ENCODE measurements around the gene PARD3B. TPM values are rescaled to one million over a fixed set of nuclear protein-coding genes. Genes with fewer than 3 reads are reported as not detected.

Gene PARD3B
- total RNA-seq, 1 donor from 2014 or later: 0.96 TPM

GRCh38 chr2:205367331-205367935, 822.2 kb downstream of the PARD3B start:
- intact Hi-C loops (cut with micrococcal nuclease): no loop called here

DNA sequence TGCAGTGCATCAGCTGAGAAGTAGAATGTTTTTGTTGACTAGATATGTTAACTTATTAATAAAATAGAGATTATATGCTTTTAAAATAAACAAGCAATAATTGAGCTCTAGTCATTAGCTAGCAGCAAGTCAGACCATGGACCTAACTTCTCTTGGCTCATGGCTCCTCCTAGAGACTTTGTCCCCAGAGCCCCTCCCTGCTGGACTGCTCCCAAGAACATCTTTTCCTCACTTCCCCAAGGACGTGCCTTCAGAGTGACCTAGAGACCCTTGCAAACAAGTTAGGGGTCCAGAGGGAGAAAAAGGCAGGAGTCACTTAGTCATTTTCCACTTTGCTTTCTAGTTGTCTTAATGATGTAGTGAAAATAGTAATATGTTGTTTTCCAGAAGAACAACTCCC, 824.5 kb downstream of the PARD3B start:
- intact Hi-C loops (cut with micrococcal nuclease): no loop called here

- intact Hi-C loops (cut with micrococcal nuclease): no loop called here
Measured at GRCh38 chr2:205370726-205371125, 825.5 kb downstream of the PARD3B start.

GRCh38 chr2:205372141-205372540, 826.9 kb downstream of the PARD3B start:
- intact Hi-C loops (cut with micrococcal nuclease): no loop called here

DNA sequence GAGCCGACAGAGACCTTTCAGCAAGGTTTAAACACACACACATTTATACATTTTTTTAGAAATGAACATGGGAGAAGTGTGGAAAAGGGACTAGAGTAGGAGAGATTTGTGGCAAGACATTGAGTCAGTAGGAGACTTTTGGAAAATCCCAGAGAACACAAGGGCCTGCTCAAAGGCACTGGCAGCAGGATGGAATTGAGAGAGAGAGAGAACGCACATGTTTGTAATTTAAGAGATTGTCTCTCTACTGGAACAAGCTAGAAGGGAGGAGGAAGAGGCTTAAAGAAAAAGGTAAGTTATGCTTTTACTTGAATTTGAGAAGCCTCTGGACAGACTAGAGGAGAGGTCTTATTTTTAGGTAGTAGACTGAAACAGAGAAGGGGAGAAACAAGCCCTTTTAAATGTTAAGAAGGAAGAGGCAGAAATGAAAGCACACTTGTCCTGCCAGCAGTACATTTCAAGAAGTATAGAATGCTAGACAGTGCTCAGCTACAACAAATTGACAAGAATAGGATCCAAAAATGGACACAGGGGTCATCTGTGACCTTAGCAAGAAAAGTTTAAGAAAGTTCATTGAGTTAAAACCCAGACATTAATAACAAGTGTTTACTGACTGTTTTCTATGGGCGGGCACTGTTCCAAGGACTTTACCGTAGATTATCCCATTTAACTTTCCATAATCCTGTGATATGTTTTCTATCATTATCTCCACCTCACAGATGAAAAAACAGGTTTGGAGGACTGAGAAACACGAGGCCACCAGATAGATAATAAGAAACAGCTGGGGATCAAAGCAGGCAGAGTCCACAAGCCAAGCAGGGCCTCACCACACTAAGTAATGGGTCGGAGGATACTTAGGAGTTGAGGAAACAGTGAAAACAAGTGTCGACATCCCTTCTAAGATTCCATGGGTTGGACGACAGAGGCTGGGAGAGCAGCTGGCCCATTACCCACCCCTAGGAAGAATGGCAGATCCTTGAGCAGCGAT, 830.5 kb downstream of the PARD3B start:
- intact Hi-C loops (cut with micrococcal nuclease): no loop called here

- intact Hi-C loops (cut with micrococcal nuclease): no loop called here
Measured at GRCh38 chr2:205377324-205377723, 832.0 kb downstream of the PARD3B start.

- intact Hi-C loops (cut with micrococcal nuclease): no loop called here
Measured at GRCh38 chr2:205383601-205384000, 838.3 kb downstream of the PARD3B start.

GRCh38 chr2:205386109-205386508, 840.8 kb downstream of the PARD3B start:
- intact Hi-C loops (cut with micrococcal nuclease): no loop called here

GRCh38 chr2:205387350-205388055, 842.2 kb downstream of the PARD3B start:
- intact Hi-C loops (cut with micrococcal nuclease): no loop called here

- intact Hi-C loops (cut with micrococcal nuclease): no loop called here
Measured at GRCh38 chr2:205390866-205391265, 845.6 kb downstream of the PARD3B start.

GRCh38 chr2:205401511-205401910, 856.2 kb downstream of the PARD3B start:
- intact Hi-C loops (cut with micrococcal nuclease): no loop called here

DNA sequence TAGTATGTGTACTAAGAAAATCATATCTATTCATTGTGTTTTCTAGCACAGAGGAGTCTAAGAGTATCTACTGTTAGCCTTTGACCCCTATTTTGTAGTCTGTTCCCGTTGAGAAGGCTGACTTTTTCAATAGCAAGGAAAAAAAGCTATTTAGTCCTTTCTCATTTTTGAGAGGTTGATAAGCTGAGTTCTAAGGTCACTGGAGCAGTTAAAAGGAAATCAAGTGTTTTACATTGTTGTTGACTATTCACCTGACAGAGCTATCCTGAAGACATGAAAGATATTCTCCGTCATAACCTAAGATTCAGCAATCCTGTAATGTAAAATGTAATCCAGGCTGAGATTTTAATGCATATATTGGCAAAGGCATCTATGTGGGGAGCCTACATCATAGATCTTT, 856.7 kb downstream of the PARD3B start:
- intact Hi-C loops (cut with micrococcal nuclease): no loop called here

- intact Hi-C loops (cut with micrococcal nuclease): no loop called here
Measured at GRCh38 chr2:205403244-205403825, 858.1 kb downstream of the PARD3B start.

DNA sequence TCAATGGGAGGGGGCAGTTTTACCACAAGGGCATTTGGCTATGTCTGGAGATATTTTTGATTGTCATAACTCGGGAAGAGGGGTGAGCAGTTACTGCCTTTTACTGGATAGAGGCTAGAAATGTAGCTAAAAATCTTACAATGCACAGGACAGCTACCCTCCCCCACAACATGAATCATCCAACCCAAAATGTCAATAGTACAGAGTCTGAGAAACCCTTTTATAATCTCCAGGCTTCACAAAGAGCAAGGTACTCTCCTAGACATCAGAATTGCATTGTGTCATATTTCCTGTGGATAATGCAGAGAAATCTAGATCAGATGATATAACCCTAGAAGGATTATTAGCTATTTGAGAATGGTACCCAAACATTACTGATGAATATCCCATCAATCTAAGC, 859.9 kb downstream of the PARD3B start:
- intact Hi-C loops (cut with micrococcal nuclease): no loop called here

DNA sequence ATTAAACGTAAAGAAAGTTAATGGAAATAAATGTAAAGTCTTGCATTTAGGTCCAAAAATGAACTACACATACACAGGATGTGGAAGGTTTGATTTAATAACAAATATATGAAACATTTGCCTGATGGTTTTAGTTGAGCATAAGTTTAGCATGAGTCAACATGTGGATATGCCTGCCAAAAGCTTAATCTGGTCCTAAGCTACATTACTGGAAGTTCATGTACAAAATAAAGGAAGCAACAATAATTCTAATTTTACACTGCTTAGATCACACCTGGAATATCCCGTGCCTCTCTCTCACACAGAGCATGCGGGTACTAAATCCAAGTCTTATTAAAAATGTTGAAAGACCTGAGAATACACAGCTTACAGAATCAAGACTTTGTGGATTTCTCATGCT, 860.5 kb downstream of the PARD3B start:
- intact Hi-C loops (cut with micrococcal nuclease): no loop called here

DNA sequence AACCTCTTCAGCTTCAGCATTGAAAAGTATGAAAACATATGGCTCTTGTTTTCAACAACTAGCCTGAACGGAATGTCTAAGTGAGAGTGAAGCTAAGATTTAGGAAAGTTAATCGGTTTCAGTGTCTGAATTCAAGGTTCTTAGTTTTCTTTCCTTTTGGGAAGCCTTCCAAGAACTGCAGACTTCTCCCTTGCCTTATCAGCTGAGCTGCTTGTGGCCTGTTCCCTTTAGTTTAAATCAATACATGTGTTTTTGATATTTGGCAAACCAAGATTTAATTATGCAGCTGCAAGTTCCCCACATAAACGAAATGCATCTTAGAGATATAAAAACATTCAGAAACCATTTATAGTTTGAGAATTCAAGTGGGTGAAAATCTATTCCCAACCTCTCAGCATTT, 862.7 kb downstream of the PARD3B start:
- intact Hi-C loops (cut with micrococcal nuclease): no loop called here

GRCh38 chr2:205408696-205409095, 863.4 kb downstream of the PARD3B start:
- intact Hi-C loops (cut with micrococcal nuclease): no loop called here

- intact Hi-C loops (cut with micrococcal nuclease): no loop called here
Measured at GRCh38 chr2:205409411-205409810, 864.1 kb downstream of the PARD3B start.

- intact Hi-C loops (cut with micrococcal nuclease): loop anchor here (10.0 kb wide), 1 partner anchor 183 kb away; no protein-coding TSS in a partner anchor
Measured at GRCh38 chr2:205411558-205411957, 866.3 kb downstream of the PARD3B start.

DNA sequence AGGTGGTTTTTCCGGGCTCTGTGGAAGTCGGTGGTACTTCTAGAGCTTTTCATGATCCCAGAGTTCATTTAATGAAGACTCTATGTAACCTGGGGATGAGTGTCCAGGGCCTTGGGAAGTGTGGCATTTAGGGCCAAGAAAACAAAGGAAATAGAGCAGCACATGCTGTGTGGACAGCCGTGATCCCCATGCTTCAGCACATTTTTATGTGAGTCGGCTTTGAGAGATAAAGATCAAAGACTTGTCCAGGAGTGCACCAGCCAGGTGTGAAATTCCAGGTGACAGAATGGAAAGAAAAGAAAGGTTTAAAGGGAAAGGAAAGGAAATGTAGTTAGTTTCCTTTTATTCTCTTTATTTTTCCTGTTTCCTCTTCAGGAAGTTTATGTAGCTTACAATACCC, 879.1 kb downstream of the PARD3B start:
- intact Hi-C loops (cut with micrococcal nuclease): no loop called here

- intact Hi-C loops (cut with micrococcal nuclease): no loop called here
Measured at GRCh38 chr2:205425102-205425501, 879.8 kb downstream of the PARD3B start.

DNA sequence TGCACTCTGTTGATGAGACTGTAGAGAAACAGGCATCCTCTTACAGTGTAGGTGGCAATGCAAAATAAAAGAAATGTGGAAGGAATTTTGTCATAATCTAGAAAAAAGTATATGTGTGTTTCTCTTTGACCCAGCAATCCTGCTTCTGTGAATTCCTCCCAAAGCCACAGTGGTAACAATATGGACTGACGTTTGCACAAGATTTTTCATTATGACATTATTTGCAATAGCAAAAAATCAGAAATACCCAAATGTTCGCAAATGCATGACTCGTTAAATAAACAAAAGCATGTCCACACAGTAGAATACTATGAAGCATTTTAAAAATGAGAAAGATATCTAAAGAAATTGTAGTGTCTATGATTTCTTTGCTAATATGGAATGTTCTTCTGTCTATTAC, 881.8 kb downstream of the PARD3B start:
- intact Hi-C loops (cut with micrococcal nuclease): no loop called here

All from T-helper 1 cell treated with Interleukin-12 subunit alpha and Interleukin-12 subunit beta and Interleukin-4 antibody, amounts not matched to agents 30 ng/mL and 1 ng/mL, for 36 hours (primary cell).